ENCODE measurements around the gene ATAD3B.
"Not testable (repeated sequence)": the region's sequence is repeated elsewhere in the genome, so short reads cannot be mapped to it uniquely, and the experiment has no call there.

GRCh38 chr1:1533176-1533893, 61.8 kb downstream of the ATAD3B start:
- TF ChIP-seq CTCF (tag by site-specific recombination; IDR thresholded peaks at IDR 0.05); ZNF350 (tag by site-specific recombination; IDR thresholded peaks at IDR 0.05); ZBTB44 (tag by site-specific recombination; IDR thresholded peaks at IDR 0.05); PBX3 (CRISPR knock-in tag; IDR thresholded peaks at IDR 0.05); YY1 (tag by site-specific recombination; IDR thresholded peaks at IDR 0.05); SP2 (tag by site-specific recombination; IDR thresholded peaks at IDR 0.05); ZNF175 (tag by site-specific recombination; IDR thresholded peaks at IDR 0.05); ZBTB1 (tag by site-specific recombination; IDR thresholded peaks at IDR 0.05); PRDM4 (tag by site-specific recombination; IDR thresholded peaks at IDR 0.05); ZNF660 (tag by site-specific recombination; IDR thresholded peaks at IDR 0.05); ZNF530 (tag by site-specific recombination; IDR thresholded peaks at IDR 0.05; ENCODE audit: low read depth); ZNF221 (tag by site-specific recombination; IDR thresholded peaks at IDR 0.05; ENCODE audit: borderline replicate concordance); ZNF114 (tag by site-specific recombination; IDR thresholded peaks at IDR 0.05): not testable (repeated sequence)

All from HEK293 (cell line).